OCI-LY7 (cell line): ENCODE results near the gene THAP7. TPM values are rescaled to one million over a fixed set of nuclear protein-coding genes. Genes with fewer than 3 reads are reported as not detected.

Source experiments
- BruUV-seq: library from RNA; stranded (reverse); fragments of 400-500 nt; replicated peaks from 2 replicates; lab custom pipeline; 2021; lab: Mats Ljungman, UMichigan
- CTCF ChIA-PET: fragments of 300-600 bp; sonication (Branson Sonifier 250); formaldehyde crosslinking; loops from one replicate; lab custom pipeline; 2022; ENCODE audit warnings: antibody characterized with exemption; ENCODE audit not compliant: unreplicated experiment; lab: Charles Lee
- POLR2A ChIA-PET: fragments of 300-600 bp; sonication (Branson Sonifier 250); formaldehyde crosslinking; loops from one replicate; lab custom pipeline; 2022; ENCODE audit warnings: antibody characterized with exemption; lab: Charles Lee
- DNase-seq: peaks from one replicate; pipeline ENCODE4 v3.0.0-alpha.2; 2015; ENCODE audit warnings: low spot score
- H2AFZ ChIP-seq: fragments of 200-600 bp; sonication (generic), shearing (Covaris generic); 2 replicates; pipeline ENCODE4 v1.6.1; 2014; ENCODE audit warnings: mild to moderate bottlenecking, antibody characterized with exemption, low read length, moderate library complexity
- H3K27ac ChIP-seq: fragments of 200-600 bp; sonication (generic); 2 replicates; pipeline ENCODE4 v1.5.1; 2014; ENCODE audit warnings: mixed run types, low read depth, mild to moderate bottlenecking, moderate library complexity, low read length, inconsistent platforms; ENCODE audit not compliant: poor library complexity, severe bottlenecking
- H3K36me3 ChIP-seq: fragments of 200-600 bp; sonication (generic); 2 replicates; pipeline ENCODE4 v1.6.1; 2014; ENCODE audit warnings: mild to moderate bottlenecking, antibody characterized with exemption, low read length, moderate library complexity, mixed read lengths; ENCODE audit not compliant: insufficient read depth
- H3K4me1 ChIP-seq: fragments of 200-600 bp; sonication (generic); 2 replicates; pipeline ENCODE4 v1.5.1; 2014; ENCODE audit warnings: mild to moderate bottlenecking, low read length; ENCODE audit not compliant: insufficient read depth, poor library complexity, severe bottlenecking
- H3K4me2 ChIP-seq: fragments of 200-600 bp; sonication (generic); 2 replicates; pipeline ENCODE4 v1.6.1; 2014; ENCODE audit warnings: mild to moderate bottlenecking, low read length
- H3K4me3 ChIP-seq: fragments of 200-600 bp; sonication (generic); 2 replicates; pipeline ENCODE4 v1.5.1; 2014; ENCODE audit warnings: mild to moderate bottlenecking, low read depth, low read length; ENCODE audit not compliant: poor library complexity, severe bottlenecking
- H3K79me2 ChIP-seq: fragments of 200-600 bp; sonication (generic); 2 replicates; pipeline ENCODE4 v1.6.1; 2016; ENCODE audit warnings: low read depth, mild to moderate bottlenecking, low read length, moderate library complexity, mixed read lengths; ENCODE audit not compliant: insufficient read depth
- H3K9me2 ChIP-seq: fragments of 200-600 bp; sonication (generic); 2 replicates; pipeline ENCODE4 v1.6.1; 2016; ENCODE audit warnings: mild to moderate bottlenecking, low read length, mixed read lengths; ENCODE audit not compliant: insufficient read depth
- H3K9me3 ChIP-seq: fragments of 200-600 bp; sonication (generic); 2 replicates; pipeline ENCODE4 v1.6.1; 2014; ENCODE audit warnings: mild to moderate bottlenecking, mixed run types, low read length, mixed read lengths
- H4K20me1 ChIP-seq: fragments of 200-600 bp; sonication (generic); 2 replicates; pipeline ENCODE4 v1.6.1; 2014; ENCODE audit warnings: mild to moderate bottlenecking, antibody characterized with exemption, low read length, moderate library complexity, mixed read lengths; ENCODE audit not compliant: insufficient read depth
- EZH2phosphoT487 ChIP-seq: fragments of 200-600 bp; sonication (generic); IDR thresholded peaks from 2 replicates; pipeline ENCODE4 v1.6.1; 2018; ENCODE audit warnings: low read depth, borderline replicate concordance, mild to moderate bottlenecking, mixed run types, antibody characterized with exemption, low read length, moderate library complexity, mixed read lengths
- intact Hi-C: fragments of 100-400 bp; cut with micrococcal nuclease; formaldehyde crosslinking; loops from one replicate; pipeline ENCODE4 v1.10.0; 2022; ENCODE audit not compliant: unreplicated experiment
- total RNA-seq, 2 experiments: library from RNA; depleted of rRNA in 1 of 2; stranded (reverse); fragments of >200 nt in 1 of 2; shearing (Covaris generic) in 1 of 2; gene quantifications; 2 replicates each; pipeline ENCODE4 v1.2.3, GENCODE V29; 2014 to 2022
- TF ChIP-seq, protein P1 (sequence below): fragments of 200-600 bp; sonication (generic); conservative IDR thresholded peaks from 2 replicates; pipeline ENCODE4 v1.5.1; 2014; ENCODE audit warnings: mild to moderate bottlenecking, antibody characterized with exemption, low read length, moderate library complexity, mixed read lengths

THAP7 gene
- total RNA-seq, 2 experiments from 2014 or later = 36.3 to 73.0 TPM

DNA sequence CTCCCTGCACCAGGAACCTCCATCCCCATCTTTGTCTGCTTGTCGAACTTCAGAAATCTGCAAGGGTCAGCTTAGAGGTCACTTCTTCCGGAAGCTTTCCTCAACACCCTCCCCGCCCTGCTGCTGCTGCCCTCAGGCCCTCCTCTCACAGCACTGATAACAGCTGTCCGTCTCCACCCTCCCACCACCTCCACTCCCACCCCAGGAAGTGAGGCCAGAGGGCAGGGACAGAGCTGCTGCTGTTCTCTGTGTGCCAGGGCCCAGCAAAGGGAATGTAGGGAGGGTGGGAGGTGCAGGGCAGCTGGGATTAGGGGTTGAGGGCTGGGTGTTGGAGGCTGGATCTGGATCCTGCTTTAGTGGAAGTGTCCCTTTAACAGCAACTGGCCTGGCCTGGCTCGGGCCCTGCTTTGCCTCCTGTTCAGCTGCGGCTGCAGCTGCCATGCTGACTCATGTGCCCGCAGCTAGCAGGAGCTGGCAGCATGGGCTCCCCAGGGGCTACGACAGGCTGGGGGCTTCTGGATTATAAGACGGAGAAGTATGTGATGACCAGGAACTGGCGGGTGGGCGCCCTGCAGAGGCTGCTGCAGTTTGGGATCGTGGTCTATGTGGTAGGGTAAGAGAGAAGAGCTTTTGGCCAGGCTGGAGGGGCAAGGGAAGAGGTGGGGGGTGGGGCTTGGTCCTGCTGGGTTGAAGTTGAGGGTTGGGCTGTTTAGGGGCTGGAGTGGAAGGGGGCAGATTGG lies 13.0 kb upstream of the THAP7 start, which contains the start of gene P2RX6:
TSS of gene P2RX6 (plus strand) at position 440 of the 740 bp plus-strand sequence. CDS start at position 450, 10 bp downstream.
- Histone ChIP-seq H3K4me2 (peak within 1 kb of the TSS; percentile 77), H3K36me3 (no peaks in the 10 kb centered on the region), H3K79me2 (no peaks in the 10 kb centered on the region), H3K9me3 (no peaks in the 10 kb centered on the region), H3K4me3 (peak within 1 kb of the TSS; percentile 68), H3K4me1 (peaks cover 15% of the 10 kb centered on the region), H4K20me1 (no peaks in the 10 kb centered on the region), H2AFZ (peak within 1 kb of the TSS; percentile 77), H3K27ac (no peak within 1 kb of the TSS), H3K9me2 (no peaks in the 10 kb centered on the region)
- CTCF ChIA-PET = interaction anchor here (0.6 kb wide), 1 partner anchor 41 kb away, joined by 3 read pairs; no protein-coding TSS in a partner anchor
- DNase-seq = no peak
- intact Hi-C loops = no loop called here
- TF ChIP-seq, protein P1, sequence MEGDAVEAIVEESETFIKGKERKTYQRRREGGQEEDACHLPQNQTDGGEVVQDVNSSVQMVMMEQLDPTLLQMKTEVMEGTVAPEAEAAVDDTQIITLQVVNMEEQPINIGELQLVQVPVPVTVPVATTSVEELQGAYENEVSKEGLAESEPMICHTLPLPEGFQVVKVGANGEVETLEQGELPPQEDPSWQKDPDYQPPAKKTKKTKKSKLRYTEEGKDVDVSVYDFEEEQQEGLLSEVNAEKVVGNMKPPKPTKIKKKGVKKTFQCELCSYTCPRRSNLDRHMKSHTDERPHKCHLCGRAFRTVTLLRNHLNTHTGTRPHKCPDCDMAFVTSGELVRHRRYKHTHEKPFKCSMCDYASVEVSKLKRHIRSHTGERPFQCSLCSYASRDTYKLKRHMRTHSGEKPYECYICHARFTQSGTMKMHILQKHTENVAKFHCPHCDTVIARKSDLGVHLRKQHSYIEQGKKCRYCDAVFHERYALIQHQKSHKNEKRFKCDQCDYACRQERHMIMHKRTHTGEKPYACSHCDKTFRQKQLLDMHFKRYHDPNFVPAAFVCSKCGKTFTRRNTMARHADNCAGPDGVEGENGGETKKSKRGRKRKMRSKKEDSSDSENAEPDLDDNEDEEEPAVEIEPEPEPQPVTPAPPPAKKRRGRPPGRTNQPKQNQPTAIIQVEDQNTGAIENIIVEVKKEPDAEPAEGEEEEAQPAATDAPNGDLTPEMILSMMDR = no peak
- TF ChIP-seq EZH2phosphoT487 = no peak
- BruUV-seq = no TSS peak
- POLR2A ChIA-PET = interaction anchor here (0.9 kb wide), 1 partner anchor 10 kb away, joined by 3 read pairs; no protein-coding TSS in a partner anchor

DNA sequence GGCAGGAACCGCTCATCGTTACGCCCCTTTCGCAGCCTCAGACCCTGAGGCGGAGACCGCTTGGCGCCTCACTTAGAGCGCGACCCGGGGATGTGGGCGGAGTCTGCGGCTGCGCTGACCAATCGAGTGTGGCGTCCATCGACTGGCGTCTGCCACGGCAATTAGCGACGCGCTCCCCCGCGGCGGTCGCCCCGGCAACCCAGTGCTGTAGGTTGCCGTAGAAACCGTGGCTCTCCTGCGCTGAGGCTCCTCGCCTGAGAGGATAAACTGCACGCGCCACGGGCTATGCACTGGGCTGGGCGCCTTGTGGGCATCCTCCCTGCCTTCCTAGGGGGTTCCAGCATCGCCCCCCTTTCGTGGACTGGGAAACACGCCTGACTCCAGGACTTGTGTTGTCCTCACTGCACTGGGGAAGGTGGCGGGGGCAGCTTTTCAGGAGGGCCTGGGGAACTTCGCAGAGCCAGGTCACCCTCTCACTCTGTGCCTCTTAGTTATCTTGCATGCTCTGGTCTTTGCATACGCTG lies 12.3 kb upstream of the THAP7 start:
- Histone ChIP-seq H3K9me3 (no peaks in the 10 kb centered on the region), H3K36me3 (no peaks in the 10 kb centered on the region), H3K9me2 (no peaks in the 10 kb centered on the region), H2AFZ (peak overlapping the region; percentile 77), H4K20me1 (no peaks in the 10 kb centered on the region), H3K79me2 (no peaks in the 10 kb centered on the region), H3K27ac (no peak overlapping the region), H3K4me1 (peaks cover 15% of the 10 kb centered on the region), H3K4me3 (peak overlapping the region; percentile 68), H3K4me2 (peak overlapping the region; percentile 77)
- BruUV-seq = no TSS peak
- TF ChIP-seq, protein P1 = no peak
- no peak for TF ChIP-seq EZH2phosphoT487
- CTCF ChIA-PET = no interaction called here
- DNase-seq = peak; percentile 83
- intact Hi-C loops = no loop called here
- POLR2A ChIA-PET = no interaction called here
